HG03025 (cell line): Measurements from ENCODE around the gene KRTAP10-6.
"Not testable (repeated sequence)": the region's sequence is repeated elsewhere in the genome, so short reads cannot be mapped to it uniquely, and the experiment has no call there.

Experiments
- ATAC-seq: cut with Tn5 transposase; IDR thresholded peaks from one replicate; pipeline ENCODE4 v1.9.1; 2021; ENCODE audit warnings: mild to moderate bottlenecking, moderate library complexity; ENCODE audit not compliant: unreplicated experiment, low FRiP score

KRTAP10-6 gene

GRCh38 chr21:44618504-44618903, 26.2 kb upstream of the KRTAP10-6 start:
- ATAC-seq = no peak

GRCh38 chr21:44617071-44617501, 24.8 kb upstream of the KRTAP10-6 start:
- ATAC-seq = no peak

- ATAC-seq = no peak
Observed at GRCh38 chr21:44616591-44616926, 24.3 kb upstream of the KRTAP10-6 start.

- ATAC-seq = no peak
Observed at GRCh38 chr21:44615911-44616590, 23.7 kb upstream of the KRTAP10-6 start.

DNA sequence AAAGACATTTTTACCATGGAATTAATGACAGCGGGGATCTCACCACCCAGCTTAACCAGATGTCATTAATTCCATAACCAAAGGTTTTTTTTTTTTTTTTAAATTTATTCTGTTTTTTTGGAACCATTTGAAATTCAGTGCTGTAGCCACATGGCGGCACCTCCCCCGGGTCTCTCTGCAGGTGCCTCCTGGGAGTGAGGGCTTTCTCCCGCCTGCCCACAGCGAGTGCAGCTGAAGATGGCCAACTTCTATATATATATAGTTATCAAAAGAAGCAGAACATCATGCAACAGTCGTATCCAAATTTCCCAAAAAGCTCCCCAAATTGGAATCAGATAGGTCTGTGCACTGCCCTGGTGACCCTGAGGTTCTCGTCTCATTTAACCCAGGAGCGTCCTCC, 23.2 kb upstream of the KRTAP10-6 start:
- ATAC-seq = no peak

GRCh38 chr21:44614961-44615391, 22.7 kb upstream of the KRTAP10-6 start:
- ATAC-seq = no peak

DNA sequence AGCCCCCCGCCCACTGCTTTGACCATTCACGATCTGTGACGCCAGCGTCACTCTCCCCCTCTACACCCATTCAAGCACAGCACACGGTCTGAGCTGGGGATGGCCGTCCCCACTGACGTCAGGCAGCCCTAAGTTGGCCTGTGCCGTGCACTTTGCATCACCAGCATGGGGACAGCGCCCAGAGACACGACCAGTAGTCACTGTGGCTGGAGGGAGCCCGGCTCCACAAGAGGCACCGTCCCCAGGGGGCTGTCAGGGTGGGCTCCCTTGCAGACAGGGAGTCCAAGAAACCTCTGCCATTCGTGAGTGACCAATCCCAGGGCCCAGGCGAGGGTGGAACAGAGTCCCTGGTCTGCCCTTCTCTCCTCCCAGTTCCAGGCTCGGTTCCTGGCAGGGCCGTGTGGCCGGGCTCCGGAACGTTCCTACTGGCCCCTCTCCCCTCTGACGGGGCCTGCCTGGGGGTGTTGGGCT, 21.9 kb upstream of the KRTAP10-6 start:
- ATAC-seq = no peak

- no peak for ATAC-seq
Observed at GRCh38 chr21:44613386-44614155, 21.3 kb upstream of the KRTAP10-6 start.

DNA sequence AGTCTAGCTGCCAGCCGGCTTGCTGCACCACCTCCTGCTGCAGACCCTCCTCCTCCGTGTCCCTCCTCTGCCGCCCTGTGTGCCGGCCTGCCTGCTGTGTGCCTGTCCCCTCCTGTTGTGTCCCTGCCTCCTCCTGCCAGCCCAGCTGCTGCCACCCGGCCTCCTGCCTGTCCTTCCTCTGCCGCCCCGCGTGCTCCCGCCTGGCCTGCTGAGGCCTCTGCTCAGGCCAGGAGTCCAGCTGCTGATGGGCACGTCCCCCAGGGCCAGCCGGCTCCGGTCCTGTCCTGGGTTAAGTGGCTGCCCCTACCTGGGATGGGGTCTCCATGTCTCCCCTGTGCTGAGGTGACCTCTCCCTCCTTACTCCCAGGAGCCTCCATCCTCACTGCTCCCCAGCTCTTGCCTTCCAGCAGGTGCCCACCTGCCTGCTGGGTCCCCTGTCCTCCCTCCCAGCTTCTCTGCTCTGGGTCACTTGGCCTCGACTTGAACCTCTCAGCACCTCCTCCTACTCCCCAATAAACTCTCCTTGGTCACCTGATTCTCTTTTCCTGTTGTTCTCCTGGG, 20.4 kb upstream of the KRTAP10-6 start:
- no peak for ATAC-seq

- ATAC-seq = no peak
Observed at GRCh38 chr21:44612029-44612486, 19.8 kb upstream of the KRTAP10-6 start, which contains the start of gene KRTAP10-8. KRTAP10-8 (plus strand) TSS chr21:44612079; CDS start chr21:44612101, 22 bp downstream.

- no peak for ATAC-seq
Observed at GRCh38 chr21:44611551-44611950, 19.2 kb upstream of the KRTAP10-6 start.

DNA sequence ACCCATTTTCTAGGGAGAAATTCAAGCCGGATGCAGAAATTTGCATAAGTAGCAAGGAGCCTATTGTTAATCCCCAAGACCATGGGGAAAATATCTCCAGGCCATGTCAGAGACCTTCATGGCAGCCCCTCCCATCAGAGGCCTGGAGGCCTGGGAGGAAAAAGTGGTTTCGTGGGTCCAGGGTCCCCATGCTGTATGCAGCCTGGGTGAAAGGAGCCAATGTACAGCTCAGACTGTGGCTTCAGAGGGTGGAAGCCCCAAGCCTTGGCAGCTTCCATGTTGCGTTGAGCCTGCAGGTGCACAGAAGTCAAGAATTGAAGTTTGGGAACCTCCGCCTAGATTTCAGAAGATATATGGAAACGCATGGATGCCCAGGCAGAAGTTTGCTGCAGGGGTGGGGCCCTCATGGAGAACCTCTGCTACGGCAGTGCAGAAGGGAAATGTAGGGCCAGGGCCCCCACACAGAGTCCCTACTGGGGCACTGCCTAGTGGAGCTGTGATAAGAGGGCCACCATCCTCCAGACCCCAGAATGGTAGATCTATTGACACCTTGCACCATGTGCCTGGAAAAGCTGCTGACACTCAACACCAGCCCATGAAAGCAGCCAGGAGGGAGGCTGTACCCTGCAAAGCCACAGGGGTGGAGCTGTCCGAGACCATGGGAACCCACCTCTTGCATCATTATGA, 18.0 kb upstream of the KRTAP10-6 start:
- not testable (repeated sequence) for ATAC-seq

GRCh38 chr21:44609193-44609592, 16.9 kb upstream of the KRTAP10-6 start:
- no peak for ATAC-seq

- ATAC-seq = no peak
Observed at GRCh38 chr21:44606495-44606894, 14.2 kb upstream of the KRTAP10-6 start.

- ATAC-seq = no peak
Observed at GRCh38 chr21:44603911-44604310, 11.6 kb upstream of the KRTAP10-6 start.

DNA sequence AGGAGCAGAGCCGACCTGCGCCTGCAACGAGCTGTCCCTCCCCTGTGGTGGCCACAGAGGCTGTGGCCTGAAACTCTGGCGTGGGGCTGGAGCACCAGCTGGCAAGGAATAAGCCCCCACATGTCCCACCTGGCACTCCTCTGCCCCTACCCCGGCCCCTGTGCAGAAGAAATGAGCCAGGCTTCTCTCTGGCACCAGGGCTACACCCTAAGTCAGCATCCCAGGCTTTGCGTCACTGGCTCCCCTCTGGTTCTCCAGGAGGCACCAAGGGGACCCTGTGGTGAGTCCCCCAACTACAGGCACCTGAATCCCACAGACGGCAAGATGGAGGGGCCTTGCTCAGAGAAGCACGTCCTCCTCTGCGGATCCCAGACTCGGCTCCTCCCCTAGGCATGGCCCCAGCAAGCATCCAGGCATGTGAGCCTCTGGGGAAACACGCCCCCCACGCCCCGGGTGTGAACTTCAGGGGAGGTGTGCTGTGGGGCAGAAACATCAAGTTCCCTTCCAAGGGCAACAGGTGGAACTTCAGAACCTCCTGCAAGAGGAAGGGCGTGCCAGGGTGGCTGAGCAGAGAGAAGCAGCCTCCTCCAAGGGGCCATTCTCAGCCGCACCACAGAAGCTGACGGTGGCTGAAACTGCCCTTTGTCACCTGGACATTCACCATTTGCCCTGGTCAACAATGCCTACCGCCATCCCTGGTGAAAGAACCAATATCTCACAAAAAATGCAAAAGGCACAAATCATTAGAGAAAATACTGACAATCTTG, 11.0 kb upstream of the KRTAP10-6 start:
- no peak for ATAC-seq

GRCh38 chr21:44602463-44602850, 10.2 kb upstream of the KRTAP10-6 start:
- no peak for ATAC-seq

DNA sequence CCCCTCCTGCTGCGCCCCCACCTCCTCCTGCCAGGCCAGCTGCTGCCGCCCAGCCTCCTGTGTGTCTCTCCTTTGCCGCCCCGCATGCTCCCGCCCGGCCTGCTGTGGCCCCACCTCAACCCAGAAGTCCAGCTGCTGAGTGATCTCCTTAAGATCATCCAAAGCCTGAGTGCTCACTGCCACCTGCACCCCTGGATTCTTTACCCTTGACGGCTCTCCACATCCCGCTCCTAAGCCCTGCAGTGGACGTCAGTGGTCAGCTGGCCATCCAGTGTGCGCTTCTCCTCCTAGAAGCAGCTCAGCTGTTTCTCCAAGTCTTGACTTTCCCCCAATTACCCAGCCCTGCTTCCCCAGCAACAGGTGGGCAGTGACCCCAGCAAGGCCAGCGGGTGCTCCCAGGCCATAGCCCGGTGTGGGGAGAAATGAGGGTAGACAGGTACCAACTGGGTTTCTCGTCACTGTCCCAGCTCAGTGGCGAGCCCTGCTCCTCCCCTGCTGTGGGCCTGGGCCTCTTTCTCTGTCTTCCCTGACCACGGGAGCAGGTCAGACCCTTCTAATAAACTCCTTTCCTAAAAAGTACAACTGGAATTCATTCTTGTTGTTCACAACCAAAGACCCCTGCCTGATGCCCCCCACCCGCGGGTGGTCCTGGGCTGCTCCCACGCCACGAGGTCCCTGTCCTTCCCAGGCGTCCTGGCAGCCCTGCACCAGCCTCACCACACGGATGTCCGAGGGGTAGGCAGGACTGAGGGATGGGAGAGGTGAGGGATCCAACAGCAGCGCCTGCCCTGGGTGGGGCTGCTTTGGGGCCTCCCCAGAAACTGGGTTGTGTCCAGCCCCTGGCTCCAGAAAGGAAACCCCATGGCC, 9.5 kb upstream of the KRTAP10-6 start:
- no peak for ATAC-seq

DNA sequence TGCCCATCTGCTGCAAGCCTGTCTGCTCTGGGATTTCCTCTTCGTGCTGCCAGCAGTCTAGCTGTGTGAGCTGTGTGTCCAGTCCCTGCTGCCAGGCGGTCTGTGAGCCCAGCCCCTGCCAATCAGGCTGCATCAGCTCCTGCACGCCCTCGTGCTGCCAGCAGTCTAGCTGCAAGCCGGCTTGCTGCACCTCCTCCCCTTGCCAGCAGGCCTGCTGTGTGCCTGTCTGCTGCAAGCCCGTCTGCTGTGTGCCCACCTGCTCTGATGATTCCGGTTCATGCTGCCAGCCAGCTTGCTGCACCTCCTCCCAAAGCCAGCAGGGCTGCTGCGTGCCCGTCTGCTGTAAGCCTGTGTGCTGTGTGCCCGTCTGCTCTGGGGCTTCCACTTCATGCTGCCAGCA, 8.8 kb upstream of the KRTAP10-6 start:
- ATAC-seq = not testable (repeated sequence)
